GM12892 (cell line): ENCODE measurements around the gene TYK2.

Experiments used
- POLR2A ChIP-seq: IDR thresholded peaks from 2 replicates; pipeline ENCODE4 v1.6.1; 2011; ENCODE audit warnings: low read depth, low read length, control low read depth
- POLR2AphosphoS5 ChIP-seq: IDR thresholded peaks from 2 replicates; pipeline ENCODE4 v1.6.1; 2011; ENCODE audit warnings: low read depth, low read length, control low read depth
- TAF1 ChIP-seq: IDR thresholded peaks from 2 replicates; pipeline ENCODE4 v1.6.1; 2011; ENCODE audit warnings: low read depth, mild to moderate bottlenecking, control low read depth, low read length, borderline replicate concordance

DNA sequence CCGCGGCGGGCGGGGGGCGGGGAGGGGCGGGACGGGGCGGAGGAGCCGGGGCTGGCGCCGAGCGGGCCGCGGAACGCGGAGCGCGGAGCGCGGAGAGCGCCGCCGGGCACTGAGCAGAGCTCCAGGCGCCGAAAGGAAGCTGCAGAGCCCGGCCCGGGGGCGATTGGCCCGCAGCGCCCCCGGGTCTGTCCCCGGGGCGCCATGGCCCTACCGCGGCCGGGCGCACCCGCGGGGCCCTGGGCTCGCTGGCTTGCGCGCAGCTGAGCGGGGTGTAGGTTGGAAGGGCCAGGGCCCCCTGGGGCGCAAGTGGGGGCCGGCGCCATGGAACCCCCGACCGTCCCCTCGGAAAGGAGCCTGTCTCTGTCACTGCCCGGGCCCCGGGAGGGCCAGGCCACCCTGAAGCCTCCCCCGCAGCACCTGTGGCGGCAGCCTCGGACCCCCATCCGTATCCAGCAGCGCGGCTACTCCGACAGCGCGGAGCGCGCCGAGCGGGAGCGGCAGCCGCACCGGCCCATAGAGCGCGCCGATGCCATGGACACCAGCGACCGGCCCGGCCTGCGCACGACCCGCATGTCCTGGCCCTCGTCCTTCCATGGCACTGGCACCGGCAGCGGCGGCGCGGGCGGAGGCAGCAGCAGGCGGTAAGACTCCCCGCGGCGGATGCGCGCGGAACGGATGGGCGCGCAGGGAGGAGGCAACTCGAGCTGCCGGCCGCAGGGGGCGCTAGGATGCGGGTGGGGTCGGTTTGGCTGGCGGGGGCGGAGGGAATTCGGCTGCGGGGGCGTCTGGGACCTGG, 40.3 kb upstream of the TYK2 start, which contains the start of gene PDE4A:
- TF ChIP-seq TAF1 (no peak), POLR2A (no peak), POLR2AphosphoS5 (no peak)
